PC-3 (cell line): ENCODE data around the gene CCAR1.

Experiments used
- CTCF ChIP-seq: fragments of 300-600 bp; sonication (generic); conservative IDR thresholded peaks from 2 replicates; pipeline ENCODE4 v1.5.1; 2017; ENCODE audit warnings: antibody characterized with exemption, low read depth, mild to moderate bottlenecking, low read length
- EZH2 ChIP-seq: fragments of 300-600 bp; sonication (generic); IDR thresholded peaks from one replicate; pipeline ENCODE4 v1.6.1; 2017; ENCODE audit warnings: antibody characterized with exemption, mild to moderate bottlenecking, low read length; ENCODE audit not compliant: unreplicated experiment

- TF ChIP-seq CTCF = no peak
- TF ChIP-seq EZH2 = no peak
Measured at GRCh38 chr10:68784476-68784875, 63.4 kb downstream of the CCAR1 start.
